Fibroblast of skin of left biceps (primary cell): ENCODE results near the gene FKBP8.
"Not testable (repeated sequence)": the region's sequence is repeated elsewhere in the genome, so short reads cannot be mapped to it uniquely, and the experiment has no call there.

ENCODE experiments used
- DNase-seq, 2 experiments: peaks; one replicate each; pipeline ENCODE4 v3.0.0-alpha.2; 2013; ENCODE audit warnings: low read depth in 2 of 2

FKBP8 gene

DNA sequence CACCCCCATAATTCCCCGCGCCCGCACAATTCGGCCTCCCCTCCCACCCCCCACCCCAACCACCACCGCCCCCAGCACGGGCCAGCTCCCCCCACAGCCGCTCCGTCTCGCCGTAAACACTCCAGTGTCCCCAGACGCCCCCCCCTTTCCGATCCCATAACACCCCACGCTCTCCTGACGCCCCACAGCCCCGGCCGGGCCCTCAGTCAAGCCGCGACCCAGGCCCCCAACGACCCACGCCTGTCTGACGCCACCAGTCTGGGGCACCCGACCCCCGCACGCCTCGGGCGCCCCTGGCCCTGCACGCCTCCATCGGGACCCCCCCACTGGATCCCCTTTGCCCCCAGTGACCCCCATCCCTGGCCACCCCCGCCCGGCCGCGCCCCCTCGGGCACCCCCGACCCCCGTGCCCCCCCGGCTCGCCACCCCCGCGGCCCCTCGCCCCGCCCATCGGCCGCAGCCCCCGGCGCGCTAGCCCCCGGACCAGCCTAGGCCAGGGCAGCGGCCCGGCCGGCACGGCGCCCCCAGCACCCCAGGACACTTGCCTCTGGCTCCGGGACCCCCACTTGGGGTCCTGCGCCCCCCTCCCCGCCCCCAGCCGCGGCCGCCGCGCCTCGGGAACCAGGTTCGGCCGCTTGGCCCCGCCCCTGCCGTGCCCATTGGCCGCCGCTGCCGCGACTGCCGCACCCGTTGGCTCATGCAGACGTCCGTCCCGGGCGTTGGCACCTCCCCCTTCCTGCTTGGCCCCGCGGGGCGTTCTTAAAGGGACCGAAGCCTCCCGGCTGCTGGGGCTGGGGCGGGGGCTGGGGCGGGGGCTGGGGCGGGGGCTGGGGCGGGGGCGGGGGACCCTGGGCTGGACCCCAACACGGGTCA, at the start of gene FKBP8:
Gene FKBP8 (minus strand): TSS at position 633 of the 873 bp plus-strand sequence. CDS start 1,603 bp downstream, outside the sequence.
- DNase-seq, result peak; percentile 52 to 57

- not testable (repeated sequence) for DNase-seq
Observed at GRCh38 chr19:18592732-18593131, 49.4 kb upstream of the FKBP8 start.

DNA sequence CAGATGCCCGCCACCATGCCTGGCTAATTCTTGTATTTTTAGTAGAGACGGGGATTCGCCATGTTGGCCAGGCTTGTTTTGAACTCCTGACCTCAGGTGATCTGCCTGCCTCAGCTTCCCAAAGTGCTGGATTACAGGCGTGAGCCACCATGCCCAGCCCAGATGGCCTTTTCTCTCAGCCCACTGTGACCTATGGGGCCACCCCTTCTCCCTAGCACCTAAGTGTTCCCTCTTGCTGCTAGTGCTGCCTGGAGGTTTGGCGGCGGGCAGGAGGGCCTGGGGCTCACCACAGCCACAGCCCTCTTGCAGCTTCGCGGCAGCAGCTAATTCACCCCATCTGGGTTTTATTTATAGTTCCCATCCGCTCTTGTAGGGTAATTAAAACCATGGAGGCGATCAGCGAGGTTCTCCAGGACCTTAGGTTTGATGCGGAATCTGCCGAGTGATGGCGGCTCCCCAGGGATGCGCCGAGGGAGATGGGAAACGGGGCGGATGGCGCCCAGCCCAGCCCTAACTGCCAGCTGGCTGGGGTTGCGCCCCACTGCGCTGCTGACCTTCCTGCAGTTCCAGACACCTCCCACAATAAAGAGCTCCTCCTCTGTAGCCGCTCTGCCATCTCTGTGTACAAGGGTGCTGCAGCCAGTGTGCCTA, 48.5 kb upstream of the FKBP8 start:
- peak; percentile 64 to 66 for DNase-seq

- peak in 1 of 2 experiments; percentile 50 for DNase-seq
Observed at GRCh38 chr19:18590273-18591272, 47.2 kb upstream of the FKBP8 start.

GRCh38 chr19:18589380-18590272, 46.3 kb upstream of the FKBP8 start:
- peak in 1 of 2 experiments; percentile 28 for DNase-seq

DNA sequence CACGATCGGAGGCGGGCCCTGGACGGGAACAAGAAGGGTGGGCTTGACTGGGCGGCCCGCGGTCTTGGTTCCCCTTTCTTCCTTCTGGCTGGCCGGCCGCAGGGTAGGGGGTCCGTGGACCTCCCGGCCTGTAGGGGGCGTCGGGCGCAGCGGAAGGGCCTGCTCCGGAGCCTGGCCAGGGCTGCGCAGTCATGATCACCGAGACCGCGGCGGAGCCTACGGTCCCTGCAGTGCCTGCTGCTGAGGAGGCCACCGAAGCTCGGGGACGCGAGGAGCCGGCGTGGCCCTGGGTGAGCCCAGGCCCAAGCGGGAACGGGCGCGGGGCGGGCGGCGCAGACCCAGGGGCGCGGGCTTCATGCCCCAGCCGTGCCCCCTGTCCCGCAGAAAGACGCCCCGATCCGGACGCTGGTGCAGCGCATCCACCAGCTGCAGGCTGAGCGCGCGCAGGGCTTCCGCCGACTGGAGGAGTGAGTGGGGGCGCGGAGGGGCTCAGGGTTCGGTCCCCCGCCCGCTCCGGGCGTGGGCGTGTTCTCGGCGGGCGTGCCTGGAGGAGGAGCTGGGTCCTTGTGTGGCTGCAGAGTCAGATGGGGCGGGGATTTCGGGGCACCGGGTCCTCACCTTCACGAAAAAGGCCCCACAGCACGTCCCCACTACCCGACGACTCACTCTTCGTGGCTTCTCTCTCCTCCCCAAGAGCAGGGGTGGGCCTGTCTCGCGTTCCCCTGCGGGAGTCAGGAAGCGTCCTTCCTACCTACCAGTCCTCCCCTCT, 45.4 kb upstream of the FKBP8 start, which contains the start of gene REX1BD:
Gene REX1BD (plus strand): TSS at position 188 of the 769 bp plus-strand sequence. CDS start 4 bp downstream, at position 192.
- peak in 1 of 2 experiments; percentile 34 for DNase-seq

GRCh38 chr19:18587962-18588610, 44.7 kb upstream of the FKBP8 start:
- no peak for DNase-seq

DNA sequence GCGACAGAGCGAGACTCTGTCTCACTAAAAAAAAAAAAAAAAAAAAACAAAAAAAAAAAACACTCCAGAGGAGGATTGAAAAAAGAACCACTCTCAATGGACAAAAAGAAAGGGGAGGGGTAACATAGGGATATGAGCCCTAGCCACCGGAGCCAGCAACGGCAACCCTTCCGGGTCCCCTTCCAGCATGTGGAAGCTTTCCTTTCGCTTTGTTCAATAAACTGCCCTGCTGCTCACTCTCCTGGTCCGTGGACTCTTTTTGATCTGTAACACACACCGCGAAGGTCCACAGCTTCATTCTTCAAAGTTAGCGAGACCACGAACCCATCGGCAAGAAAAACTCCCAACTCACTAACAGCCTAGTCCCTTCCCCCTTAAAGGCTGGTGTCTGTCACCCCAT, 44.2 kb upstream of the FKBP8 start:
- no peak for DNase-seq

DNA sequence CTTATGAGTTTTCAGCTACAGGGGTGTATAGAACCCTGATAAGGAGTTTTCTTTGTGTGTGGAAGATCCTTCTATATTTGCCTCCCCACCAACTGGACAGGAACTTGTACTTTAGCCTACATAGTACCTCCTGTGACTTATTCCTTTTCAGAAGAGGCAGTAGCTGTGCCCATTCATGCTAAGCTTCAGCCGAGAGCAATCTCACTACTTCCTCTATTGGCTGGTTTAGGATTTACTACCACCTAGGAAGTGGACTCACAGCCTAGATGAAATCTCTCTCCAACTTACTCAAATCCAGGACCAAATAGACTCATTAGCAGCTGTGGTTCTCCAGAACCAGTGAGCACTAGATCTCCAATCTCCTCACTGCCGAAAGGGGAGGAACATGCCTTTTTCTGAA, 42.9 kb upstream of the FKBP8 start:
- DNase-seq, result no peak

DNA sequence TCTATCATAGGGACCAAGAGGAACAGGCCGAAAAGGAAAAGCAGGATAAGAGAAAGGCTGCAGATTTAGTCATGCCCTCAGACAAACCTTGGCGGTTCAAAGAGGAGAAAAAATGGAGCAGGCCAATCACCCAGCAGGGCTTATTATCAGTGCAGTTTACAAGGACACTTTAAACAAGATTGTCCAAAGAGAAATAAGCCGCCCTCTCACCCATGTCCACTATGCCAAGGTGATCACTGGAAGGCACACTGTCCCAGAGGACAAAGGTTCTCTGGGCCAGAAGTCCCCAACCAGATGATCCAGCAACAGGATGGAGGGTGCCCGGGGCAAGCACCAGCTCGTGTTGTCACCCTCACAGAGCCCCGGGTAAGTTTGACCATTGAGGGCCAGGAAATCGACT, 36.9 kb upstream of the FKBP8 start:
- no peak for DNase-seq

DNA sequence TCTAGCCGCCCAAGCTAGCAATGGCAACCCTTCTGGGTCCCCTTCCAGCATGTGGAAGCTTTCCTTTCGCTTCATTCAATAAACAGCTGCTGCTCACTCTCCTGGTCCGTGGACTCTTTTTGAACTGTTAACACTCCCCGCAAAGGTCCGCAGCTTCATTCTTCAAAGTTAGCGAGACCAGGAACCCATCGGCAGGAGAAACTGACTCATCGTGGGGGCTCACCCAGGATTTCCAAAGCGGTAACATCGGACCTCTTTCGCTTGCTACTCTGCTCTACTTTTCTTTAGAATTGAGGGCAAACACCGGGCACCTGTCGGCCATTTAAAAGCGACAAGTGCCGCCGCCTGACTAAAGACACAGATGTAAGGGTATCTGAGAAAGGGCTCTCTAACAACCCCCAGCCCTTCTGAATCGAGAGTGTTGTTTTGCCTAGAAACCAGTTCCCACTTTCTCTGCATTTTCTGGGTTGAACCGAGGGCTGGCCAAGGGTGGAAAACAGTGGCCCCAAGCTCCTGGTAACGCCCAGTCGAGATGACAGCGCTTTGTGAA, 34.1 kb upstream of the FKBP8 start:
- DNase-seq, result no peak

DNA sequence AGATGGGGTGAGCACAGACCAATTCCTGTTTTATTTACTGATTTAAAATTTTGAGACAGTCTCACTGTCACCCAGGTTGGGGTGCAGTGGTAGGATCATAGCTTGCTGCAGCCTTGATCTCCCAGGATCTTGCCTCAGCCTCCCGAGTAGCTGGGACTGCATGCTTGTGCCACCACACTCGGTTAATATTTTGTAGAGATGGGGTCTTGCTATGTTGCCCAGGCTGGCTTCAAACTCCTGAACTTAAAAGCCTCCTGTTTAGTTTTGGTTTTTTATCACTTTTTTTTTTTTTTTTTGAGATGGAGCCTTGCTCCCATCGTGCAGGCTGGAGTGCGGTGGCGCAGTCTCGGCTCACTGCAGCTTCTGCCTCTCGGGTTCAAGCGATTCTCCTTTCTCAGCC, 33.0 kb upstream of the FKBP8 start:
- no peak for DNase-seq

GRCh38 chr19:18574691-18575291, 31.4 kb upstream of the FKBP8 start:
- no peak for DNase-seq

- peak; percentile 87 to 90 for DNase-seq
Observed at GRCh38 chr19:18571564-18572344, 28.4 kb upstream of the FKBP8 start, which contains the start of gene UBA52. TSS of gene UBA52 (plus strand) at chr19:18571857. CDS start at chr19:18573301, 1,444 bp downstream.

GRCh38 chr19:18568367-18568766, 25.0 kb upstream of the FKBP8 start:
- no peak for DNase-seq

DNA sequence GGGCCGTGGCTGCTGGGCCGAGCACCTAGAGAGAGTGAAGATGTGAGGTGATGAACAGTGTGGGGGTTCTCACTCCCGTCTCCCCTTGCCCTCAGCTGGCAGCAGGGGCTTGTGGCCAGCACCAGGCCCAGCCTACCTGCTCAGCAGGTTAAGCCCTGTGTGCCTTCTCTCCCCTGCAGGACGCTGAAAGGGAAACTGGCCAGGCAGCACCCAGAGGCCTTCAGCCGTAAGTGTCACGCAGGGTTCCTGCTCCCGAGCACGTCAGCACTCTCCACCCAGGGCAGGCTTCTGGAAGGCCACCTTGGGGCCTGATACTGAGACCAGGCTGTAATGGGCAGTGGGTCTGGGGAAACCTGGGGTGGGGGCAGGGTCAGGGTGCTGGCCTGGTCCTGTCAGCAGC, 23.6 kb upstream of the FKBP8 start:
- no peak for DNase-seq

DNA sequence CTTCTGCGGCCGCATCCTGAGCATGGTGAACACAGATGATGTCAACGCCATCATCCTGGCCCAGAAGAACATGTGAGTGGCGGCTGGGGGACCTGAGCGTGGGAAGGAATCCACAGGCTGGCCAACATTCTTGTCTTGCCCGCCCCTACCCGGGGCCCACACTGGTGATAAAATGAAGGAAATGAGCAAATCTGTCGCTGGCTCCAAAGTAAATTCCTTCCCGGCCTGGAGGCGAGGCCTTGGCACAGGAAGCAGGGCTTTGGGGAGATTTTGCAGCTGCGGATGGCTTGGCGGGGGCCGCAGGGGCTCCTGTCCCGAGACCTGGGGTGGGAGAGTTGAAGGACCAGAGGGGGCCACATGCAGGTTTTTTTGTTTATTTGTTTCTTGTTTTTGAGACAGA, 18.7 kb upstream of the FKBP8 start:
- no peak for DNase-seq

DNA sequence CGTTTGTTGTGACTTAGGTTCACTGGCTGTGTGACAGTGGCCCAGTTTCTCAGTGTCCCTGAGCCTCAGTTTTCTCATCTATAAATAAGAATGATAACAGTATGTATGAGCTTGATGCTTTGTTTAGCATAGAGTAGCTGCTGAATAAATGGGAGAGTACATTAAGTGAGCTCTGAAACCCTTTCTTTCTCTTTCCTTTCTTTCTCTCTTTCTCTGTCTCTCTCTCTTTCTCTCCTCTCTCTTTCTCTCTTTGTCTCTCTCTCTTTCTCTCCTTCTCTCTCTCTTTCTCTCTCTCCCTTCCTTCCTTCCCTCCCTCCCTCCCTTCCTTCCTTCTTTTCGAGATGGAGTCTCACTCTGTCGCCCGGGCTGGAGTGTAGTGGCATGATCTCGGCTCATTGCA, 16.3 kb upstream of the FKBP8 start:
- no peak for DNase-seq
